Measurements from ENCODE around the gene ARHGAP24.

GRCh38 chr4:85498068-85498733 lies 23.3 kb downstream of the ARHGAP24 start:
- TF ChIP-seq EP300 (IDR thresholded peaks at IDR 0.05; ENCODE audit: borderline replicate concordance), result no peak
- TF ChIP-seq YY1 (IDR thresholded peaks at IDR 0.05; ENCODE audit: low read depth), result no peak
- no peak for TF ChIP-seq TAF1 (IDR thresholded peaks at IDR 0.05; ENCODE audit: low read depth)
- TF ChIP-seq CEBPB (IDR thresholded peaks at IDR 0.05), result no peak
- TF ChIP-seq USF1 (IDR thresholded peaks at IDR 0.05), result no peak
- no peak for TF ChIP-seq MAX (IDR thresholded peaks at IDR 0.05)
